DOHH2 (cell line): ENCODE measurements around the gene CCT6A.
A peak's percentile ranks its signal among the peaks of the same experiment; 100 is the strongest.
"Not testable (repeated sequence)": the region's sequence is repeated elsewhere in the genome, so short reads cannot be mapped to it uniquely, and the experiment has no call there.

Experiments
- H3F3A ChIP-seq: fragments of 200-600 bp; sonication (generic), shearing (Covaris generic); 2 replicates; pipeline ENCODE4 v1.6.0; 2016; ENCODE audit warnings: antibody characterized with exemption, mild to moderate bottlenecking; ENCODE audit not compliant: control insufficient read depth, insufficient read depth
- H3K27ac ChIP-seq: fragments of 200-600 bp; sonication (generic); 2 replicates; pipeline ENCODE4 v1.5.1; 2014; ENCODE audit warnings: low read depth, mild to moderate bottlenecking, low read length, moderate library complexity
- H3K27me3 ChIP-seq: fragments of 200-600 bp; sonication (generic); 2 replicates; pipeline ENCODE4 v1.6.1; 2014; ENCODE audit warnings: mild to moderate bottlenecking, low read length, mixed read lengths; ENCODE audit not compliant: control insufficient read depth
- H3K36me3 ChIP-seq: fragments of 200-600 bp; sonication (generic); 2 replicates; pipeline ENCODE4 v1.6.1; 2014; ENCODE audit warnings: mild to moderate bottlenecking, low read length, moderate library complexity, mixed read lengths; ENCODE audit not compliant: control insufficient read depth
- H3K4me1 ChIP-seq: fragments of 200-600 bp; sonication (generic); 2 replicates; pipeline ENCODE4 v1.6.1; 2014; ENCODE audit warnings: mild to moderate bottlenecking, low read length, mixed read lengths; ENCODE audit not compliant: control insufficient read depth
- H3K4me2 ChIP-seq: fragments of 200-600 bp; sonication (generic); 2 replicates; pipeline ENCODE4 v1.6.0; 2014; ENCODE audit warnings: mild to moderate bottlenecking, low read length, moderate library complexity
- H3K4me3 ChIP-seq: fragments of 200-600 bp; sonication (generic); 2 replicates; pipeline ENCODE4 v1.5.1; 2014; ENCODE audit warnings: mild to moderate bottlenecking, low read length, mixed read lengths
- H3K79me2 ChIP-seq: fragments of 200-600 bp; sonication (generic); 2 replicates; pipeline ENCODE4 v1.6.1; 2014; ENCODE audit warnings: mild to moderate bottlenecking, low read length, mixed read lengths; ENCODE audit not compliant: control insufficient read depth
- H3K9me2 ChIP-seq: fragments of 200-600 bp; sonication (generic); replicated peaks from 2 replicates; pipeline ENCODE4 v1.6.1; 2014; ENCODE audit warnings: mild to moderate bottlenecking, low read length, mixed read lengths; ENCODE audit not compliant: control insufficient read depth
- H3K9me3 ChIP-seq: fragments of 200-600 bp; sonication (generic); 2 replicates; pipeline ENCODE4 v1.6.1; 2014; ENCODE audit warnings: antibody characterized with exemption, low read length, mixed read lengths; ENCODE audit not compliant: control insufficient read depth, insufficient read depth
- H4K20me1 ChIP-seq: fragments of 200-600 bp; sonication (generic); 2 replicates; pipeline ENCODE4 v1.6.0; 2014; ENCODE audit warnings: low read depth, mild to moderate bottlenecking, antibody characterized with exemption, low read length, moderate library complexity; ENCODE audit not compliant: control insufficient read depth, insufficient read depth
- EZH2phosphoT487 ChIP-seq: fragments of 200-600 bp; sonication (generic); IDR thresholded peaks from 2 replicates; pipeline ENCODE4 v1.6.1; 2017; ENCODE audit warnings: borderline replicate concordance, mild to moderate bottlenecking, antibody characterized with exemption, low read length, moderate library complexity, mixed read lengths
- TF ChIP-seq, protein P1 (sequence below): fragments of 200-600 bp; sonication (generic); IDR thresholded peaks from one replicate; pipeline ENCODE4 v1.5.1; 2014; ENCODE audit warnings: antibody characterized with exemption, mild to moderate bottlenecking, low read depth, low read length; ENCODE audit not compliant: poor library complexity, severe bottlenecking

CCT6A gene

DNA sequence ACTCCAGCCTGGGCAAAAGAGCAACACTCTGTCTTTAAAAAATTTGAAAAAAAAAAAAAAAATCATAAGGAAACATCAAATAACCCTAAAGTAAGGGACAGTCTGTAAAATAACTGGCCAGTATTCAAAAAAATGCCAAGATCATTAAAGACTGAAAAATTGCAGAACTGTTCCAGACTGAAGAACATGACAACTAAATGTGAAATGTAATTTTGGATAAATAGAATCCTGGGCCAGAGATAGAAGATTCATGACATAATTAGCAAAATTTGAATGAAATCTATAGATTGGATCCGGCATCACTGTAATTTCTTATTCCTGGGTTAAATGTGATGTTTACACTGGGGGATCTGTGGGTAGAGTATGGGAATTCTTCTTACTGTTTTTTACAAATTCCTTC lies 3.3 kb upstream of the CCT6A start:
- Histone ChIP-seq H3K27me3 (no peaks in the 10 kb centered on the region), H3K79me2 (peaks cover 96% of the 10 kb centered on the region), H3K4me2 (no peak overlapping the region), H3K36me3 (peaks cover 70% of the 10 kb centered on the region), H3K27ac (no peak overlapping the region), H3F3A (peaks cover 11% of the 10 kb centered on the region), H4K20me1 (peaks cover 3% of the 10 kb centered on the region), H3K9me2 (no peaks in the 10 kb centered on the region), H3K4me3 (no peak overlapping the region), H3K9me3 (no peaks in the 10 kb centered on the region), H3K4me1 (peaks cover 25% of the 10 kb centered on the region)
- no peak for TF ChIP-seq EZH2phosphoT487
- TF ChIP-seq, protein P1, sequence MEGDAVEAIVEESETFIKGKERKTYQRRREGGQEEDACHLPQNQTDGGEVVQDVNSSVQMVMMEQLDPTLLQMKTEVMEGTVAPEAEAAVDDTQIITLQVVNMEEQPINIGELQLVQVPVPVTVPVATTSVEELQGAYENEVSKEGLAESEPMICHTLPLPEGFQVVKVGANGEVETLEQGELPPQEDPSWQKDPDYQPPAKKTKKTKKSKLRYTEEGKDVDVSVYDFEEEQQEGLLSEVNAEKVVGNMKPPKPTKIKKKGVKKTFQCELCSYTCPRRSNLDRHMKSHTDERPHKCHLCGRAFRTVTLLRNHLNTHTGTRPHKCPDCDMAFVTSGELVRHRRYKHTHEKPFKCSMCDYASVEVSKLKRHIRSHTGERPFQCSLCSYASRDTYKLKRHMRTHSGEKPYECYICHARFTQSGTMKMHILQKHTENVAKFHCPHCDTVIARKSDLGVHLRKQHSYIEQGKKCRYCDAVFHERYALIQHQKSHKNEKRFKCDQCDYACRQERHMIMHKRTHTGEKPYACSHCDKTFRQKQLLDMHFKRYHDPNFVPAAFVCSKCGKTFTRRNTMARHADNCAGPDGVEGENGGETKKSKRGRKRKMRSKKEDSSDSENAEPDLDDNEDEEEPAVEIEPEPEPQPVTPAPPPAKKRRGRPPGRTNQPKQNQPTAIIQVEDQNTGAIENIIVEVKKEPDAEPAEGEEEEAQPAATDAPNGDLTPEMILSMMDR = no peak

DNA sequence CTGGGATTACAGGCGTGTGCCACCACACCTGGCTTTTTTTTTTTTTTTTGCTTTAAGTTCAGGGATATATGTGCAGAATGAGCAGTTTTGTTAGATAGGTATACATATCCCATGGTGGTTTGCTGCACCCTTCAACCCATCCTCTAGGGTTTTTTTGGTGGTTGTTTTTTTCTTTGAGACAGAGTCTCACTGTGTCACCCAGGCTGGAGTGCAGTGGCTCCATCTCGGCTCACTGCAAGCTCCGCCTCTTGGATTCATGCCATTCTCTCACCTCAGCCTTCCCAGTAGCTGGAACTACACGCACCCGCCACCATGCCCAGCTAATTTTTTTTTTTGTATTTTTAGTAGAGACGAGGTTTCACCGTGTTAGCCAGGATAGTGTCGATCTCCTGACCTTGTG lies 2.8 kb upstream of the CCT6A start:
- not testable (repeated sequence) for H3K4me3 ChIP-seq, H3K9me2 ChIP-seq, H3K27ac ChIP-seq, H3K9me3 ChIP-seq, H4K20me1 ChIP-seq, H3K27me3 ChIP-seq
- Histone ChIP-seq H3K79me2 (peaks cover 98% of the 10 kb centered on the region), H3K4me2 (peak overlapping the region; percentile 31; the same call in 1 of the 2 replicates), H3F3A (peaks cover 16% of the 10 kb centered on the region), H3K4me1 (peaks cover 30% of the 10 kb centered on the region), H3K36me3 (peaks cover 73% of the 10 kb centered on the region)

DNA sequence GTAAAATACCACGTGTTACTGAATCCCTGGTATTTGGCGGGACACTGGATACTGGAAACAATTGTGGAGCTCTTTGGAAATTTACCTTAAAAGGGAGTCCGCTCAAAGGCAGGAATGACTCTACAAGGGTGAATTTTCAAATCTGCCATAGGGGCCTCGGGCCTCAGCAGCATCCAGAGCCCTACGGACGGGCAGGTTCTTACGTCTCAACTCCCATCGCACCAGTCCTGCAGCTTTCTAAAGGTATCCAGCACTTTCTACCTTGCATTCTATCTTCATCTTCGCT lies 569 bp upstream of the CCT6A start:
- peaks cover 84% of the 10 kb centered on the region for H3K36me3 ChIP-seq
- TF ChIP-seq, protein P1 = no peak
- no peak for TF ChIP-seq EZH2phosphoT487
- H3K4me2 ChIP-seq = peak overlapping the region; percentile 75
- H3K79me2 ChIP-seq = peaks cover 98% of the 10 kb centered on the region
- H3K4me3 ChIP-seq = peak overlapping the region; percentile 77
- H4K20me1 ChIP-seq = peaks cover 11% of the 10 kb centered on the region
- peak overlapping the region; percentile 77 for H3K27ac ChIP-seq
- H3K4me1 ChIP-seq = peaks cover 51% of the 10 kb centered on the region
- no peaks in the 10 kb centered on the region for H3K9me3 ChIP-seq
- no peaks in the 10 kb centered on the region for H3K9me2 ChIP-seq
- H3K27me3 ChIP-seq = no peaks in the 10 kb centered on the region
- H3F3A ChIP-seq = peaks cover 34% of the 10 kb centered on the region

DNA sequence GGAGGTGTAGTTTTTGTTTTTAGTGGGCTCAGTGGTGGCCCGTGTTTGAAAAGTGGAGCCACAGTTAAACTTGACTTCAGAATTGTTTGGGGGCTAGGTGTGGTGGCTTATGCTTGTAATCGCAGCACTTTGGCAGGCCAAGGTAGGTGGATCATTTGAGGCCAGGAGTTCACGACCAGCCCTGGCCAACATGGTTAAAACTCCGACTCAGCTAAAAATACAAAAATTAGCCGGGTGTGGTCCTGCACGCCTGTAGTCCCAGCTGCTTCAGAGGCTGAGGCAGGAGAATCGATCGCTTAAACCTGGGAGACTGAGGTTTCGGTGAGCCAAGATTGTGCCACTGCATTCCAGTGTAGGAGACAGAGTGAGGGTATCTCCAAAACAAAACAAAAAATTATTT lies 1.8 kb downstream of the CCT6A start:
- Histone ChIP-seq H3F3A (peaks cover 47% of the 10 kb centered on the region), H3K4me1 (peaks cover 60% of the 10 kb centered on the region), H3K36me3 (peaks cover 91% of the 10 kb centered on the region), H3K27ac (peak overlapping the region; percentile 3; the same call in 1 of the 2 replicates), H4K20me1 (peaks cover 11% of the 10 kb centered on the region), H3K27me3 (no peaks in the 10 kb centered on the region), H3K4me3 (peak overlapping the region; percentile 77), H3K4me2 (peak overlapping the region; percentile 57), H3K9me3 (no peaks in the 10 kb centered on the region), H3K9me2 (no peaks in the 10 kb centered on the region), H3K79me2 (peaks cover 96% of the 10 kb centered on the region)
- TF ChIP-seq EZH2phosphoT487 = no peak
- TF ChIP-seq, protein P1 = no peak
